PC-9 (cell line): ENCODE results near the gene SLC35F3.

Source experiments
- EZH2 ChIP-seq: fragments of 200-600 bp; sonication (generic); IDR thresholded peaks from 2 replicates; pipeline ENCODE4 v1.8.0; 2017; ENCODE audit warnings: antibody characterized with exemption, low read depth
- TF ChIP-seq, protein P1 (sequence below): fragments of 200-600 bp; sonication (generic); conservative IDR thresholded peaks from 2 replicates; pipeline ENCODE4 v1.6.1; 2017; ENCODE audit warnings: mixed run types, antibody characterized with exemption, mild to moderate bottlenecking, moderate library complexity

GRCh38 chr1:234243521-234244260 is 339.2 kb downstream of the SLC35F3 start:
- TF ChIP-seq, protein P1, sequence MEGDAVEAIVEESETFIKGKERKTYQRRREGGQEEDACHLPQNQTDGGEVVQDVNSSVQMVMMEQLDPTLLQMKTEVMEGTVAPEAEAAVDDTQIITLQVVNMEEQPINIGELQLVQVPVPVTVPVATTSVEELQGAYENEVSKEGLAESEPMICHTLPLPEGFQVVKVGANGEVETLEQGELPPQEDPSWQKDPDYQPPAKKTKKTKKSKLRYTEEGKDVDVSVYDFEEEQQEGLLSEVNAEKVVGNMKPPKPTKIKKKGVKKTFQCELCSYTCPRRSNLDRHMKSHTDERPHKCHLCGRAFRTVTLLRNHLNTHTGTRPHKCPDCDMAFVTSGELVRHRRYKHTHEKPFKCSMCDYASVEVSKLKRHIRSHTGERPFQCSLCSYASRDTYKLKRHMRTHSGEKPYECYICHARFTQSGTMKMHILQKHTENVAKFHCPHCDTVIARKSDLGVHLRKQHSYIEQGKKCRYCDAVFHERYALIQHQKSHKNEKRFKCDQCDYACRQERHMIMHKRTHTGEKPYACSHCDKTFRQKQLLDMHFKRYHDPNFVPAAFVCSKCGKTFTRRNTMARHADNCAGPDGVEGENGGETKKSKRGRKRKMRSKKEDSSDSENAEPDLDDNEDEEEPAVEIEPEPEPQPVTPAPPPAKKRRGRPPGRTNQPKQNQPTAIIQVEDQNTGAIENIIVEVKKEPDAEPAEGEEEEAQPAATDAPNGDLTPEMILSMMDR, result no peak
- no peak for TF ChIP-seq EZH2
